HEK293 (cell line): ENCODE measurements around the gene UBXN6.
A peak's percentile ranks its signal among the peaks of the same experiment; 100 is the strongest.

Experiments used
- GFI1B ChIP-seq: fragments of 450-650 bp; formaldehyde crosslinking; IDR thresholded peaks from 2 replicates; pipeline ENCODE4 v1.5.1; 2016; ENCODE audit warnings: missing biosample characterization, missing genetic modification characterization
- IKZF3 ChIP-seq: fragments of 450-650 bp; IDR thresholded peaks from 2 replicates; pipeline ENCODE4 v1.5.0; 2018; ENCODE audit warnings: missing biosample characterization, mild to moderate bottlenecking, missing genetic modification characterization, moderate library complexity
- KLF10 ChIP-seq: fragments of 450-650 bp; IDR thresholded peaks from 2 replicates; pipeline ENCODE4 v1.5.1; 2018; ENCODE audit warnings: missing biosample characterization, mild to moderate bottlenecking, missing genetic modification characterization
- KLF16 ChIP-seq: fragments of 450-650 bp; formaldehyde crosslinking; IDR thresholded peaks from 2 replicates; pipeline ENCODE4 v1.5.1; 2017; ENCODE audit warnings: missing biosample characterization, missing genetic modification characterization
- MZF1 ChIP-seq: fragments of 450-650 bp; formaldehyde crosslinking; IDR thresholded peaks from 2 replicates; pipeline ENCODE4 v1.5.1; 2017; ENCODE audit warnings: missing biosample characterization, missing genetic modification characterization, borderline replicate concordance
- SETDB1 ChIP-seq: IDR thresholded peaks from one replicate; pipeline ENCODE4 v1.6.1; 2017; ENCODE audit warnings: mild to moderate bottlenecking, low read length, moderate library complexity, mixed read lengths; ENCODE audit not compliant: insufficient read length
- SP3 ChIP-seq: fragments of 450-650 bp; formaldehyde crosslinking; IDR thresholded peaks from 2 replicates; pipeline ENCODE4 v1.5.1; 2016; ENCODE audit warnings: missing biosample characterization, missing genetic modification characterization
- ZBTB21 ChIP-seq: fragments of 450-650 bp; formaldehyde crosslinking; IDR thresholded peaks from 2 replicates; pipeline ENCODE4 v1.5.1; 2017; ENCODE audit warnings: missing biosample characterization, missing genetic modification characterization
- ZEB2 ChIP-seq: fragments of 450-650 bp; formaldehyde crosslinking; IDR thresholded peaks from 2 replicates; pipeline ENCODE4 v1.5.1; 2016; ENCODE audit warnings: missing biosample characterization, missing genetic modification characterization
- ZNF114 ChIP-seq: fragments of 450-650 bp; formaldehyde crosslinking; IDR thresholded peaks from 2 replicates; pipeline ENCODE4 v1.5.0; 2017; ENCODE audit warnings: missing biosample characterization, missing genetic modification characterization
- ZNF221 ChIP-seq: fragments of 450-650 bp; formaldehyde crosslinking; IDR thresholded peaks from 2 replicates; pipeline ENCODE4 v1.5.1; 2017; ENCODE audit warnings: missing biosample characterization, missing genetic modification characterization, borderline replicate concordance
- ZNF571 ChIP-seq: fragments of 450-650 bp; formaldehyde crosslinking; IDR thresholded peaks from 2 replicates; pipeline ENCODE4 v1.5.0; 2017; ENCODE audit warnings: missing biosample characterization, missing genetic modification characterization
- ZNF660 ChIP-seq: fragments of 450-650 bp; IDR thresholded peaks from 2 replicates; pipeline ENCODE4 v1.5.1; 2018; ENCODE audit warnings: missing biosample characterization, mild to moderate bottlenecking, missing genetic modification characterization
- ZNF747 ChIP-seq: fragments of 450-650 bp; formaldehyde crosslinking; IDR thresholded peaks from 2 replicates; pipeline ENCODE4 v1.5.1; 2016; ENCODE audit warnings: missing biosample characterization, missing genetic modification characterization
- ZNF785 ChIP-seq: fragments of 450-650 bp; formaldehyde crosslinking; IDR thresholded peaks from 2 replicates; pipeline ENCODE4 v1.5.1; 2016; ENCODE audit warnings: missing biosample characterization, missing genetic modification characterization
- ZNF837 ChIP-seq: fragments of 450-650 bp; formaldehyde crosslinking; IDR thresholded peaks from 2 replicates; pipeline ENCODE4 v1.5.1; 2016; ENCODE audit warnings: missing biosample characterization, missing genetic modification characterization
- ZSCAN23 ChIP-seq: fragments of 450-650 bp; formaldehyde crosslinking; IDR thresholded peaks from 2 replicates; pipeline ENCODE4 v1.5.1; 2016; ENCODE audit warnings: missing biosample characterization, missing genetic modification characterization
- ZXDB ChIP-seq: fragments of 450-650 bp; formaldehyde crosslinking; IDR thresholded peaks from 2 replicates; pipeline ENCODE4 v1.5.1; 2016; ENCODE audit warnings: missing biosample characterization, missing genetic modification characterization
- TF ChIP-seq, protein P1 (sequence below): fragments of 450-650 bp; formaldehyde crosslinking; IDR thresholded peaks from 2 replicates; pipeline ENCODE4 v1.5.1; 2016; ENCODE audit warnings: missing biosample characterization, missing genetic modification characterization
- TF ChIP-seq, protein P2 (sequence below): fragments of 450-650 bp; formaldehyde crosslinking; IDR thresholded peaks from 2 replicates; pipeline ENCODE4 v1.5.1; 2016; ENCODE audit warnings: missing biosample characterization, missing genetic modification characterization
- TF ChIP-seq, protein P3 (sequence below): fragments of 450-650 bp; formaldehyde crosslinking; IDR thresholded peaks from 2 replicates; pipeline ENCODE4 v1.5.1; 2016; ENCODE audit warnings: missing biosample characterization, missing genetic modification characterization
- TF ChIP-seq, protein P4 (sequence below): fragments of 450-650 bp; formaldehyde crosslinking; IDR thresholded peaks from 2 replicates; pipeline ENCODE4 v1.5.0; 2017; ENCODE audit warnings: missing biosample characterization, missing genetic modification characterization, borderline replicate concordance
- TF ChIP-seq, protein P5 (sequence below): fragments of 450-650 bp; formaldehyde crosslinking; IDR thresholded peaks from 2 replicates; pipeline ENCODE4 v1.5.1; 2017; ENCODE audit warnings: missing biosample characterization, missing genetic modification characterization
- TF ChIP-seq, protein P6 (sequence below): fragments of 450-650 bp; formaldehyde crosslinking; IDR thresholded peaks from 2 replicates; pipeline ENCODE4 v1.5.1; 2017; ENCODE audit warnings: missing biosample characterization, mild to moderate bottlenecking, missing genetic modification characterization, moderate library complexity
- TF ChIP-seq, protein P7 (sequence below): fragments of 450-650 bp; formaldehyde crosslinking; IDR thresholded peaks from 2 replicates; pipeline ENCODE4 v1.5.1; 2016; ENCODE audit warnings: missing biosample characterization, missing genetic modification characterization, borderline replicate concordance

The UBXN6 gene

DNA sequence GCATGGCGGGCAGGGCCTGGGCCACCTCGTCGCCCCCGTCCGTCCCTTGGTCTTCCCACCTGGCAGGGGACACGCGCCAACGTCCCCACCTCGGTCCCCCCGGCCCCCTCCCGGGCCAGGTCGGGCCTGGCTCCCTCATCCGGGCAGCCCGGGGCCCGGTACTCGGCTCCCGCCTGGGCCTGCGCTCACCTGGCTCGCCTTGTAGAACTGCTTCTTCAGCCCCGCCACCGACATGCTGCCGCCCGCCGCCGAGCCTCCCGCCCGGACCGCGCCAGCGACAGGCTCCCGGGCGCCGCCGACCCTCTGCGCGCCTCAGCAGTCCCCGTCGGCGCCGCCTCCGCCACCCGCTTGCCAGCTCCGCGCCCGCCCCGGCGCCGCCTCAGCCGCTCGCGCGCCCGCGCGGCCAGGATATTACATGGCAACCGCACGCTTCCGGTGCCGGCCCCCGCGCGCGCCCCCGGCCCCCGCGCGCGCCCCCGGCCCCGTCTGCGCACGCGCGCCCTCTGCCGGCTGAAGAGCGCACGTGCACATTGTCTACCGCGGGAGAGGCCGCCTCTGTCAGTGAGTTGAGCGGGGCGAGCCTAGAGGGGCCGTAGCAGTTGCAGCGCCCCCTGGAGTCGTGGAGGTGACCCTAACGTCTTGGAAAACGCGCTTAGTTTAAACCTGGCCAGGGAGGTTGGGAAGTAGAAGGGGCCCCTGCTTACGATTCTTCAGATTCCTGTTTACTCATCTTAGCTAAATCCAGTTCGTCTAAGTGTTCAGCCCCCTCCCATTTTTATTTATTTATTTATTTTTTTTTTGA lies 57.3 kb downstream of the UBXN6 start, which contains the start of gene SH3GL1 (continued):
- TF ChIP-seq ZNF571 (no peak), ZNF221 (tag by site-specific recombination) (peak; percentile 70; the same call in 1 of the 2 replicates), MZF1 (tag by site-specific recombination) (no peak), ZSCAN23 (peak; percentile 80), SP3 (tag by site-specific recombination) (peak; percentile 38), KLF16 (tag by site-specific recombination) (peak; percentile 70), ZBTB21 (tag by site-specific recombination) (peak; percentile 78), ZNF747 (tag by site-specific recombination) (no peak), ZNF837 (tag by site-specific recombination) (no peak), ZNF660 (tag by site-specific recombination) (peak; percentile 98), GFI1B (tag by site-specific recombination) (no peak; the same call in 1 of the 2 replicates), IKZF3 (tag by site-specific recombination) (peak; percentile 71; the same call in 1 of the 2 replicates), ZNF785 (tag by site-specific recombination) (no peak), ZNF114 (tag by site-specific recombination) (no peak), ZXDB (tag by site-specific recombination) (peak; percentile 51), KLF10 (peak; percentile 58; the same call in 1 of the 2 replicates), SETDB1 (no peak), ZEB2 (tag by site-specific recombination) (peak; percentile 33)
- TF ChIP-seq, protein P1, sequence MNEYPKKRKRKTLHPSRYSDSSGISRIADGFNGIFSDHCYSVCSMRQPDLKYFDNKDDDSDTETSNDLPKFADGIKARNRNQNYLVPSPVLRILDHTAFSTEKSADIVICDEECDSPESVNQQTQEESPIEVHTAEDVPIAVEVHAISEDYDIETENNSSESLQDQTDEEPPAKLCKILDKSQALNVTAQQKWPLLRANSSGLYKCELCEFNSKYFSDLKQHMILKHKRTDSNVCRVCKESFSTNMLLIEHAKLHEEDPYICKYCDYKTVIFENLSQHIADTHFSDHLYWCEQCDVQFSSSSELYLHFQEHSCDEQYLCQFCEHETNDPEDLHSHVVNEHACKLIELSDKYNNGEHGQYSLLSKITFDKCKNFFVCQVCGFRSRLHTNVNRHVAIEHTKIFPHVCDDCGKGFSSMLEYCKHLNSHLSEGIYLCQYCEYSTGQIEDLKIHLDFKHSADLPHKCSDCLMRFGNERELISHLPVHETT (tag by site-specific recombination) = peak; percentile 96
- TF ChIP-seq, protein P2, sequence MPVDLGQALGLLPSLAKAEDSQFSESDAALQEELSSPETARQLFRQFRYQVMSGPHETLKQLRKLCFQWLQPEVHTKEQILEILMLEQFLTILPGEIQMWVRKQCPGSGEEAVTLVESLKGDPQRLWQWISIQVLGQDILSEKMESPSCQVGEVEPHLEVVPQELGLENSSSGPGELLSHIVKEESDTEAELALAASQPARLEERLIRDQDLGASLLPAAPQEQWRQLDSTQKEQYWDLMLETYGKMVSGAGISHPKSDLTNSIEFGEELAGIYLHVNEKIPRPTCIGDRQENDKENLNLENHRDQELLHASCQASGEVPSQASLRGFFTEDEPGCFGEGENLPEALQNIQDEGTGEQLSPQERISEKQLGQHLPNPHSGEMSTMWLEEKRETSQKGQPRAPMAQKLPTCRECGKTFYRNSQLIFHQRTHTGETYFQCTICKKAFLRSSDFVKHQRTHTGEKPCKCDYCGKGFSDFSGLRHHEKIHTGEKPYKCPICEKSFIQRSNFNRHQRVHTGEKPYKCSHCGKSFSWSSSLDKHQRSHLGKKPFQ = 0 out of 2 replicates have a peak, but pooled peaks have one; percentile 34
- TF ChIP-seq, protein P3, sequence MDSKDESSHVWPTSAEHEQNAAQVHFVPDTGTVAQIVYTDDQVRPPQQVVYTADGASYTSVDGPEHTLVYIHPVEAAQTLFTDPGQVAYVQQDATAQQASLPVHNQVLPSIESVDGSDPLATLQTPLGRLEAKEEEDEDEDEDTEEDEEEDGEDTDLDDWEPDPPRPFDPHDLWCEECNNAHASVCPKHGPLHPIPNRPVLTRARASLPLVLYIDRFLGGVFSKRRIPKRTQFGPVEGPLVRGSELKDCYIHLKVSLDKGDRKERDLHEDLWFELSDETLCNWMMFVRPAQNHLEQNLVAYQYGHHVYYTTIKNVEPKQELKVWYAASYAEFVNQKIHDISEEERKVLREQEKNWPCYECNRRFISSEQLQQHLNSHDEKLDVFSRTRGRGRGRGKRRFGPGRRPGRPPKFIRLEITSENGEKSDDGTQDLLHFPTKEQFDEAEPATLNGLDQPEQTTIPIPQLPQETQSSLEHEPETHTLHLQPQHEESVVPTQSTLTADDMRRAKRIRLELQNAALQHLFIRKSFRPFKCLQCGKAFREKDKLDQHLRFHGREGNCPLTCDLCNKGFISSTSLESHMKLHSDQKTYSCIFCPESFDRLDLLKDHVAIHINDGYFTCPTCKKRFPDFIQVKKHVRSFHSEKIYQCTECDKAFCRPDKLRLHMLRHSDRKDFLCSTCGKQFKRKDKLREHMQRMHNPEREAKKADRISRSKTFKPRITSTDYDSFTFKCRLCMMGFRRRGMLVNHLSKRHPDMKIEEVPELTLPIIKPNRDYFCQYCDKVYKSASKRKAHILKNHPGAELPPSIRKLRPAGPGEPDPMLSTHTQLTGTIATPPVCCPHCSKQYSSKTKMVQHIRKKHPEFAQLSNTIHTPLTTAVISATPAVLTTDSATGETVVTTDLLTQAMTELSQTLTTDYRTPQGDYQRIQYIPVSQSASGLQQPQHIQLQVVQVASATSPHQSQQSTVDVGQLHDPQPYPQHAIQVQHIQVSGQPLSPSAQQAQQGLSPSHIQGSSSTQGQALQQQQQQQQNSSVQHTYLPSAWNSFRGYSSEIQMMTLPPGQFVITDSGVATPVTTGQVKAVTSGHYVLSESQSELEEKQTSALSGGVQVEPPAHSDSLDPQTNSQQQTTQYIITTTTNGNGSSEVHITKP (tag by site-specific recombination) = peak; percentile 45
- TF ChIP-seq, protein P4, sequence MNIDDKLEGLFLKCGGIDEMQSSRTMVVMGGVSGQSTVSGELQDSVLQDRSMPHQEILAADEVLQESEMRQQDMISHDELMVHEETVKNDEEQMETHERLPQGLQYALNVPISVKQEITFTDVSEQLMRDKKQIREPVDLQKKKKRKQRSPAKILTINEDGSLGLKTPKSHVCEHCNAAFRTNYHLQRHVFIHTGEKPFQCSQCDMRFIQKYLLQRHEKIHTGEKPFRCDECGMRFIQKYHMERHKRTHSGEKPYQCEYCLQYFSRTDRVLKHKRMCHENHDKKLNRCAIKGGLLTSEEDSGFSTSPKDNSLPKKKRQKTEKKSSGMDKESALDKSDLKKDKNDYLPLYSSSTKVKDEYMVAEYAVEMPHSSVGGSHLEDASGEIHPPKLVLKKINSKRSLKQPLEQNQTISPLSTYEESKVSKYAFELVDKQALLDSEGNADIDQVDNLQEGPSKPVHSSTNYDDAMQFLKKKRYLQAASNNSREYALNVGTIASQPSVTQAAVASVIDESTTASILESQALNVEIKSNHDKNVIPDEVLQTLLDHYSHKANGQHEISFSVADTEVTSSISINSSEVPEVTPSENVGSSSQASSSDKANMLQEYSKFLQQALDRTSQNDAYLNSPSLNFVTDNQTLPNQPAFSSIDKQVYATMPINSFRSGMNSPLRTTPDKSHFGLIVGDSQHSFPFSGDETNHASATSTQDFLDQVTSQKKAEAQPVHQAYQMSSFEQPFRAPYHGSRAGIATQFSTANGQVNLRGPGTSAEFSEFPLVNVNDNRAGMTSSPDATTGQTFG = peak; percentile 81; the same call in 1 of the 2 replicates
- TF ChIP-seq, protein P5, sequence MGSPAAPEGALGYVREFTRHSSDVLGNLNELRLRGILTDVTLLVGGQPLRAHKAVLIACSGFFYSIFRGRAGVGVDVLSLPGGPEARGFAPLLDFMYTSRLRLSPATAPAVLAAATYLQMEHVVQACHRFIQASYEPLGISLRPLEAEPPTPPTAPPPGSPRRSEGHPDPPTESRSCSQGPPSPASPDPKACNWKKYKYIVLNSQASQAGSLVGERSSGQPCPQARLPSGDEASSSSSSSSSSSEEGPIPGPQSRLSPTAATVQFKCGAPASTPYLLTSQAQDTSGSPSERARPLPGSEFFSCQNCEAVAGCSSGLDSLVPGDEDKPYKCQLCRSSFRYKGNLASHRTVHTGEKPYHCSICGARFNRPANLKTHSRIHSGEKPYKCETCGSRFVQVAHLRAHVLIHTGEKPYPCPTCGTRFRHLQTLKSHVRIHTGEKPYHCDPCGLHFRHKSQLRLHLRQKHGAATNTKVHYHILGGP (tag by site-specific recombination) = peak; percentile 15; the same call in 1 of the 2 replicates
- TF ChIP-seq, protein P6, sequence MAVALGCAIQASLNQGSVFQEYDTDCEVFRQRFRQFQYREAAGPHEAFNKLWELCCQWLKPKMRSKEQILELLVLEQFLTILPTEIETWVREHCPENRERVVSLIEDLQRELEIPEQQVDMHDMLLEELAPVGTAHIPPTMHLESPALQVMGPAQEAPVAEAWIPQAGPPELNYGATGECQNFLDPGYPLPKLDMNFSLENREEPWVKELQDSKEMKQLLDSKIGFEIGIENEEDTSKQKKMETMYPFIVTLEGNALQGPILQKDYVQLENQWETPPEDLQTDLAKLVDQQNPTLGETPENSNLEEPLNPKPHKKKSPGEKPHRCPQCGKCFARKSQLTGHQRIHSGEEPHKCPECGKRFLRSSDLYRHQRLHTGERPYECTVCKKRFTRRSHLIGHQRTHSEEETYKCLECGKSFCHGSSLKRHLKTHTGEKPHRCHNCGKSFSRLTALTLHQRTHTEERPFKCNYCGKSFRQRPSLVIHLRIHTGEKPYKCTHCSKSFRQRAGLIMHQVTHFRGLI (tag by site-specific recombination) = no peak; the same call in 1 of the 2 replicates
- TF ChIP-seq, protein P7, sequence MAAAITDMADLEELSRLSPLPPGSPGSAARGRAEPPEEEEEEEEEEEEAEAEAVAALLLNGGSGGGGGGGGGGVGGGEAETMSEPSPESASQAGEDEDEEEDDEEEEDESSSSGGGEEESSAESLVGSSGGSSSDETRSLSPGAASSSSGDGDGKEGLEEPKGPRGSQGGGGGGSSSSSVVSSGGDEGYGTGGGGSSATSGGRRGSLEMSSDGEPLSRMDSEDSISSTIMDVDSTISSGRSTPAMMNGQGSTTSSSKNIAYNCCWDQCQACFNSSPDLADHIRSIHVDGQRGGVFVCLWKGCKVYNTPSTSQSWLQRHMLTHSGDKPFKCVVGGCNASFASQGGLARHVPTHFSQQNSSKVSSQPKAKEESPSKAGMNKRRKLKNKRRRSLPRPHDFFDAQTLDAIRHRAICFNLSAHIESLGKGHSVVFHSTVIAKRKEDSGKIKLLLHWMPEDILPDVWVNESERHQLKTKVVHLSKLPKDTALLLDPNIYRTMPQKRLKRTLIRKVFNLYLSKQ (tag by site-specific recombination) = no peak
